HG03354 (cell line): ENCODE data around the gene EMILIN3.
A peak's percentile ranks its signal among the peaks of the same experiment; 100 is the strongest.
"Not testable (repeated sequence)": the region's sequence is repeated elsewhere in the genome, so short reads cannot be mapped to it uniquely, and the experiment has no call there.

Experiments
- ATAC-seq: cut with Tn5 transposase; IDR thresholded peaks from one replicate; pipeline ENCODE4 v1.9.1; 2021; ENCODE audit warnings: mild to moderate bottlenecking; ENCODE audit not compliant: unreplicated experiment, poor library complexity, severe bottlenecking

The EMILIN3 gene

DNA sequence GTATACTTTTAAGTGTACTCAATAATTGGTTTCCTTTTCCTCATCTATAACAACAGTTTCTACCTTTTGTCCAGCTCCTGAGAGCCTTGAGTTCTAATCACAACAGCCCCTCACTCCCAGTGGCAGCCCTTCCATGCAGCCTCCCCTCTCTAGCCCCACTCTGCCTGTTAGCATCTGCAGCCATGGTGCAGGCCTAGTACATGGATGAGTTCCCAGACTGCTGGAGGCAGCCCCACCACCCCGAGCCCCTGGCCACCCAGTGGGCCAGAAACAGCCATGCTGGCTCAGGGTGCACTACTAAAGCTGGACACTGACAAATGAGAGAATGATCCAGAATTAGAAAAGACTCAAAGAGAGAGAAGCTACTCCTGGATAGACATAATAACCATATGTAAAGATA lies 35.7 kb downstream of the EMILIN3 start:
- no peak for ATAC-seq

DNA sequence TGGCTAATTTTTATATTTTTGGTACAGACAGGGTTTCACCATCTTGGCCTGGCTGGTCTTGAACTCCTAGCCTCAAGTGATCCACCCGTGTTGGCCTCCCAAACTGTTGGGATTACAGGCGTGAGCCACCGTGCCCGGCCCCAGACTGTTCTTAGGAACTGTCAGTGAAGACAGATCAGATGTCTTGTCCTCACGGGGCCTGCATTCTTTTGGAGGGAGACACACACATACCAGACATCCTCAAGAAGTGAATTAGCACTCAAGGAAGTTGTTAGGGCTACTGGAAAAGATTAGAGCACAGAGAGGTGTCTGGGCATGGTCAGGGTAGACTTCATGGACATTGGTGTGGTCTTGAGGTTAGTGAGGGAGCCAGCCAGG lies 36.3 kb downstream of the EMILIN3 start:
- ATAC-seq, result no peak

DNA sequence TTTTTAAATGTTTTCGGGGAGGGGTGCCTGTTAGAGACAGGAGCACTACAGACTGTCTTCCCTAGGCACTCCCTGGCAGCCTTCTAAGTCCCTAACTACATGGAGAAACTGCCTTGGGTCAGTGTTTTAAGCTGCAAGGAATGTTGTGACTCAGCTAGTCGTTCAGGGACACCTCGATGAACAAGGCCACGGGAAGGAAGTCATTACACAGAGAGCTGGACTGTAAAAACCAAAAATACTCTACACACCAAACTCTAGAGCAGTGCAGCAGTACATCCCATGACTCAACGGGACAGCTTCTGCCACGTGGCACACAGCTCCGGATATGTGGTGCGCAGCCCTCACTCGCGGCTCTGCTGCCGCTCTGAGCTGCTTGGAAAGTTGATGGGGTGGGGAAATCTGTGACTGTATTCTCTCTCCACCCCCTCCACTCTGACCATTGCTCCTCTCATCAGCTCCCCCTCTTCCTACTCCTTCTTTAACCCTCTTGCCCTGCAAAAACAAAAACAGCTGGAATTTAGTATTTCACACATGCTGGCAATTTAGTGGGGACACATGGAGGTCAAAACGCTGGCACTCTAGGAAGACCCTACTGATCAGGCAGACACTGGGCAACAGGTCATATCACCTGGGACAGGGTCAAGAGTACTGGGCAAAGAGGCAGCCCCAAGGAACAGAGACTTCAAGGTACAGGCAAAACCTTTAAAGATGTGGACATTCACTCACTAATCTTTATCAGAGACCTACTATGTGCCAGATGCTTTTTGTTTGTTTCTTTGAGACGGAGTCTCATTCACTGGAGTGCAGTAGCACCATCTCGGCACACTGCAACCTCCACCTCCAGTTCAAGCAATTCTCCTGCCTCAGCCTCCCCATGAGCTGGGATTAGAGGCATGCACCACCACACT lies 36.9 kb downstream of the EMILIN3 start:
- ATAC-seq, result peak; percentile 76

- ATAC-seq, result no peak
Observed at GRCh38 chr20:41327178-41327577, 39.4 kb downstream of the EMILIN3 start.

DNA sequence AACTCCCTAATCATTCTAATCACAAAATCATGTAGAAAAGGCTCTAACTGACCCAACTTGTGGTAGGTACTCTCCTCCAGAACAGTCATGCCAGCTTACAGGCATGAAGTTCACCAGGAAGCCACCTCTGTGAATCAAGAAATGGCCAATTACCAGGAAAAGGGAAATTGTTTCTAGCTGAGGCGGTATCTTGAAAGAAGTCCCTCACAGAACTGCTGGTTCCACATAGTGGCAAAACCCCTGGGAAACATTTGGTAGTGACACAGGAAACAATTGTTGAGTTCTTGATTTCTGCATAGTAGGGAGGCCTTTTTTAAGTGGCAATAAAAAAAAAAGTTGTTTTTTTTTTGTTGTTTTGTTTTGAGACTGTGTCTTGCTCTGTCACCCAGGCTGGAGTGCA lies 45.6 kb downstream of the EMILIN3 start:
- no peak for ATAC-seq

- ATAC-seq, result no peak
Observed at GRCh38 chr20:41320441-41320840, 46.2 kb downstream of the EMILIN3 start.

DNA sequence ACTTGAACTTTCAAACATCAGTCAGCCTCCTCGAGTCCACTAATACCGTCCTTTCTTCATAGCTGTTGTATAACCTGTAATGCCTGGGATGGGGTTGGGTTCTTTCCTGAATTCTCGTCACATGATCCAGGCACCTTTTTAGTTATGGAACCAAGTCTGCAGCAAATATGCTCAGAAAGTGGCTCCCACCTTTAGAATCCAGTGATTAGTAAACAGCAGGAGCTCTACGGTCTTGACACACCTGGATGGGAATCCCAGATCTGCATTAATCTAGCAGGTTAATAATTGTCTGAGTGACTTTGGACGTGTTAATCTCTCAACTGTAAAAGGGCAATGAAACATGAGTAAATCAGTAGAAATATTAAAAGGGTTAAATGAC lies 48.4 kb downstream of the EMILIN3 start:
- no peak for ATAC-seq

DNA sequence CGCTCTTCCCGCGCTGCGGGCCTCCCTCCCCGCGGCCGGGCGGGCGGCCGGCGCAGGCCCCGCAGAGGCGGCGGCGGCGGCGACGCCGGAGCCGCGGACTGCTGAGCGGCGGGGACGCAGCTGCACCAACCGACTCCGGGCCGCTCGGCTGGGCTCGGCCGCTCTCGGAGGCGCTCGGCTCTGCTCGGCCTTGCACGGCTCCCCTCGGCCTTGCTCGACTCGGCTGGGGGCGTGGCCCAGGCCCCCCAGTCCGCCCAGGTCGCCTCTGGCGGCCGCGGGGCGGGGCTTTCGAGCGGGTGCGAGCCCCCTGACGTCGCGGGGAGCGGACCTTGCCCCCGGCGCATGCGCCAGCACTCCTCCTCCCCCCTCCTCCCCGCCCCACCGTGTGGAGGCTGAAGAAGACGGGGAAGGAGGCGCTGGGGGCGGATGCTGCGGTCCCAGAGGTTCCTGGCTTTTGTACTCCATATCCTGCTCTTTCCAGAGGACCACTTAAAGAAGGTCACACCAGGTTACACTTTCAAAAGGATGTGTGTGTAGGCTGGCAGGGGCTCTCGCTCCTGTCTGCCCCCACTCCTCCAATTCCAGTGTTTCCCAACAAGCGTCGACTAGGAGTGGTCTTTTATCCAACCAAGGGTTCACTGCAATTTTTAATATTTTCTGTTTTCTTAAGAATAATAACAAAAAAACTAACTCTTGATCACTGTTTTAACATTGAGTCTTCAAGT lies 48.9 kb downstream of the EMILIN3 start, which contains the start of gene ZHX3:
Gene ZHX3 (minus strand): TSS at position 186 of the 725 bp plus-strand sequence. CDS start 112,815 bp downstream, outside the sequence.
- ATAC-seq, result peak; percentile 96

DNA sequence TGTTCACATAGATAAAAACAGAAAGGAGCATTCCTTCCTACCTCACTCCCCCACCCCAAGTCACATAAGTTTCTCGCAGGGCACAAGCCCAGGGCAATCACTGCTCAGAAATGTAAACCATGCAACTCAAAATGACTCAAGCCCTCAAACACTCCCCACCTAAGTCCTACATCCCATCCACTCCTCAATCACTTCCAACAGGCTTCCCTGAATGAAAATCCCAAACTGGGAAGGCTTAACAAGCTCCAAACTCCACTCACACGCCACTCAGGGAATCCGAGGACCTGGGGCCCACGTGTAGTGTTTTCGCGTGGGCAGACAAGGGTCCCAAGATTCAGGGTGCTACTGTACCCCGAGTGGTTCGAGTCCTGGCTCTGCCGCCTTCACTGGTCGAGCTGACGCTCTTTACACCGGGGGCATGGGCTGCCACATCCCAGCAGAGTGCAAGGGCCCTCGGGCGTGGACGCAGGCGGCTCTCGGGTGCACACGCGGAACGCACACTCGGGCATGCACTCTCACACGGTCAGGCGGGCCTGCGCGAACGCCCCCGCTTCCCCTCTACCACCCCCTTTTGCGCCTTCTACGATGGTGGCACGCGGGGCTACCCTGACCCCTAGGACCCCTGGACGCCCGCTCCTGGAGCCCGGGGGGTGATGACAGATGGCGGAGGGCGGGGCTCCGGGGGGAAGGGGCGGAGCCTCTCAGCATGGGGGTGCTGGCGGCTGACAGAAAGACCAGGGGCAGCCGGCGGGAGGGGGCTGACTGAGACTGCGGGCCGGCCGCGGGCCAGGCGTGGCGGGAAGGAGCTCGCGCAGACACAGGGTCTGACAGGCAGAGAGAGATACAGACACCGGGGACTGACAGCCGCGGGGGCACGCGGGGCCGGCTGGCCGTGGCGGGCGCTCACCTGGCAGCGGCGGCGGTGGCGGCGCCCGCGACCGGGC lies 49.7 kb downstream of the EMILIN3 start:
- peak; percentile 68 for ATAC-seq

DNA sequence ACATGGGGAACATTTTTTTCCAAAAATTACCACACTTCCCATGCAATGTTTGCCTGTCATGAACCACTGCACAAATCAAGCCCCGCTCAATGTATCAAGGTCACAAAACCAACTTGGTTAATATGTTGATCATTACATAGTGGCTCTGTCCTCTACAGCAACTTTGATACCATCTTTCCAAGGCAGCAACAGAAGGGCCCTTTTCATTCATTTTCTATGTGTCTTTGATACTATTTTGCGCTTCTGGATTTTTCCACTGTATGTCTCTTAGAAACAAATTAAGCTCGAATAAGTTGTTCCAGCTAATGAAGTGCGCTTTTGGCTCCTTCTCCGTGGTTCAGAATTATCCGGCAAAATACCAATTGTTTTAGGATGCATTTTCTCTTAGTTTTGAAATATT lies 50.6 kb downstream of the EMILIN3 start:
- no peak for ATAC-seq

DNA sequence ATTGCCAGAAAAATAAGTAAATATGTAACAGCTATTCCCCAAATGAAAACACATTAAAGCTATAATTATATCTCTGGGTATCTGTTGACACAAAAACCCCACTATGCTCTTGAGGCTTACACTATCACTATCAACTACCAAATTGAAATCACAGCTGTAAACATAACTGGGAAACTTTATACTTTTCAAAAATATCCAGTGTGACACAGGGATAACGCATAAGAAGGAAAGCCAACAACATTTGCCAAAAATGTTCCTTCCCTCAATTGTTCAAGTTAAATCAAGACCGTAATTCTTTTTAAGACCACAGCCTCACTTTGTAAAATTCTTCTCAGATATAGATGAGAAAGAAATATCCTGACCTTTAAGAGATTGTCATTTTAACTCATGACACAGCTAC lies 52.2 kb downstream of the EMILIN3 start:
- ATAC-seq, result no peak

GRCh38 chr20:41312009-41312408 lies 54.6 kb downstream of the EMILIN3 start:
- ATAC-seq, result not testable (repeated sequence)
